ENCODE measurements around the gene HGD.
A peak's percentile ranks its signal among the peaks of the same experiment; 100 is the strongest.
"Not testable (repeated sequence)": the region's sequence is repeated elsewhere in the genome, so short reads cannot be mapped to it uniquely, and the experiment has no call there.

Gene HGD

GRCh38 chr3:120641696-120642246, 40.3 kb downstream of the HGD start:
- Histone ChIP-seq H3K36me3 (no peaks in the 10 kb centered on the region), H3K9me3 (peaks cover 15% of the 10 kb centered on the region), H3K4me1 (peaks cover 29% of the 10 kb centered on the region), H4K20me1 (no peaks in the 10 kb centered on the region), H3K27me3 (no peaks in the 10 kb centered on the region), H3K27ac (no peak overlapping the region), H3K4me3 (no peak overlapping the region), H3K9ac (no peak overlapping the region), H3K4me2 (peak overlapping the region; percentile 33)
- no peak for TF ChIP-seq Cebpa-rat (IDR thresholded peaks at IDR 0.05)

GRCh38 chr3:120640231-120640630, 41.8 kb downstream of the HGD start:
- peaks cover 15% of the 10 kb centered on the region for H3K9me3 ChIP-seq
- TF ChIP-seq Cebpa-rat (IDR thresholded peaks at IDR 0.05), result no peak
- no peak overlapping the region for H3K27ac ChIP-seq
- H4K20me1 ChIP-seq, result no peaks in the 10 kb centered on the region
- H3K4me1 ChIP-seq, result peaks cover 29% of the 10 kb centered on the region
- H3K4me2 ChIP-seq, result peak overlapping the region; percentile 32; the same call in 1 of the 2 replicates
- no peaks in the 10 kb centered on the region for H3K27me3 ChIP-seq
- H3K9ac ChIP-seq, result no peak overlapping the region
- H3K36me3 ChIP-seq, result no peaks in the 10 kb centered on the region
- no peak overlapping the region for H3K4me3 ChIP-seq

- H3K9me3 ChIP-seq, result peaks cover 15% of the 10 kb centered on the region
- not testable (repeated sequence) for H3K27me3 ChIP-seq, H3K27ac ChIP-seq, H3K36me3 ChIP-seq, H3K9ac ChIP-seq, H4K20me1 ChIP-seq, H3K4me2 ChIP-seq, H3K4me3 ChIP-seq
- peaks cover 29% of the 10 kb centered on the region for H3K4me1 ChIP-seq
These were observed 43.2 kb downstream of the HGD start for GRCh38 chr3:120638820-120639219.

- TF ChIP-seq Cebpa-rat (IDR thresholded peaks at IDR 0.05), result no peak
- H3K4me3 ChIP-seq, result no peak overlapping the region
- H3K27ac ChIP-seq, result no peak overlapping the region
- H3K4me1 ChIP-seq, result peaks cover 29% of the 10 kb centered on the region
- H3K36me3 ChIP-seq, result no peaks in the 10 kb centered on the region
- no peak overlapping the region for H3K4me2 ChIP-seq
- peaks cover 15% of the 10 kb centered on the region for H3K9me3 ChIP-seq
- no peaks in the 10 kb centered on the region for H3K27me3 ChIP-seq
- no peak overlapping the region for H3K9ac ChIP-seq
- H4K20me1 ChIP-seq, result no peaks in the 10 kb centered on the region
These were observed 44.0 kb downstream of the HGD start for GRCh38 chr3:120637851-120638559.

- Histone ChIP-seq H3K4me3 (no peak overlapping the region), H3K9me3 (peaks cover 15% of the 10 kb centered on the region)
- no peak for TF ChIP-seq Cebpa-rat (IDR thresholded peaks at IDR 0.05)
These were observed 45.1 kb downstream of the HGD start for GRCh38 chr3:120636795-120637401.

GRCh38 chr3:120634539-120634938, 47.5 kb downstream of the HGD start:
- Histone ChIP-seq H3K36me3 (no peaks in the 10 kb centered on the region), H3K4me2 (no peak overlapping the region), H3K27ac (no peak overlapping the region), H3K9ac (no peak overlapping the region), H3K27me3 (no peaks in the 10 kb centered on the region), H3K4me3 (no peak overlapping the region), H4K20me1 (no peaks in the 10 kb centered on the region), H3K9me3 (peaks cover 20% of the 10 kb centered on the region), H3K4me1 (no peaks in the 10 kb centered on the region)
- TF ChIP-seq Cebpa-rat (IDR thresholded peaks at IDR 0.05), result no peak

More at GRCh38 chr3:120636795-120637401, 45.1 kb downstream of the HGD start:
- H3K4me1 ChIP-seq, result peaks cover 19% of the 10 kb centered on the region
- H3K36me3 ChIP-seq, result no peaks in the 10 kb centered on the region
- H3K9ac ChIP-seq, result no peak overlapping the region
- H3K27me3 ChIP-seq, result no peaks in the 10 kb centered on the region
- H3K4me2 ChIP-seq, result no peak overlapping the region
- H4K20me1 ChIP-seq, result no peaks in the 10 kb centered on the region
- H3K27ac ChIP-seq, result no peak overlapping the region

- peaks cover 24% of the 10 kb centered on the region for H3K9me3 ChIP-seq
- no peaks in the 10 kb centered on the region for H3K4me1 ChIP-seq
- no peak overlapping the region for H3K4me2 ChIP-seq
- no peaks in the 10 kb centered on the region for H3K36me3 ChIP-seq
- H4K20me1 ChIP-seq, result no peaks in the 10 kb centered on the region
- no peak overlapping the region for H3K4me3 ChIP-seq
- no peak overlapping the region for H3K27ac ChIP-seq
- no peak overlapping the region for H3K9ac ChIP-seq
- no peak for TF ChIP-seq Cebpa-rat (IDR thresholded peaks at IDR 0.05)
- H3K27me3 ChIP-seq, result no peaks in the 10 kb centered on the region
These were observed 56.9 kb downstream of the HGD start for GRCh38 chr3:120625159-120625586.

GRCh38 chr3:120623727-120624093, 58.3 kb downstream of the HGD start:
- Histone ChIP-seq H3K9ac (no peak overlapping the region), H3K27ac (no peak overlapping the region), H3K27me3 (no peaks in the 10 kb centered on the region), H4K20me1 (no peaks in the 10 kb centered on the region), H3K36me3 (no peaks in the 10 kb centered on the region), H3K4me3 (no peak overlapping the region), H3K4me2 (no peak overlapping the region), H3K4me1 (no peaks in the 10 kb centered on the region), H3K9me3 (peaks cover 22% of the 10 kb centered on the region)
- TF ChIP-seq Cebpa-rat (IDR thresholded peaks at IDR 0.05), result no peak

GRCh38 chr3:120622870-120623726, 58.9 kb downstream of the HGD start:
- no peak overlapping the region for H3K9ac ChIP-seq
- no peak overlapping the region for H3K4me2 ChIP-seq
- H3K27ac ChIP-seq, result no peak overlapping the region
- no peak overlapping the region for H3K4me3 ChIP-seq
- no peaks in the 10 kb centered on the region for H3K4me1 ChIP-seq
- H3K9me3 ChIP-seq, result peaks cover 22% of the 10 kb centered on the region
- H3K27me3 ChIP-seq, result no peaks in the 10 kb centered on the region
- H4K20me1 ChIP-seq, result no peaks in the 10 kb centered on the region
- no peak for TF ChIP-seq Cebpa-rat (IDR thresholded peaks at IDR 0.05)
- no peaks in the 10 kb centered on the region for H3K36me3 ChIP-seq

- no peak for TF ChIP-seq Cebpa-rat (IDR thresholded peaks at IDR 0.05)
- H4K20me1 ChIP-seq, result no peaks in the 10 kb centered on the region
- no peak overlapping the region for H3K9ac ChIP-seq
- H3K36me3 ChIP-seq, result no peaks in the 10 kb centered on the region
- H3K4me2 ChIP-seq, result no peak overlapping the region
- H3K9me3 ChIP-seq, result peaks cover 22% of the 10 kb centered on the region
- no peak overlapping the region for H3K27ac ChIP-seq
- H3K4me1 ChIP-seq, result no peaks in the 10 kb centered on the region
- no peaks in the 10 kb centered on the region for H3K27me3 ChIP-seq
- no peak overlapping the region for H3K4me3 ChIP-seq
These were observed 59.6 kb downstream of the HGD start for GRCh38 chr3:120622457-120622856.

- H4K20me1 ChIP-seq, H3K36me3 ChIP-seq, H3K9me3 ChIP-seq, H3K9ac ChIP-seq, H3K4me2 ChIP-seq, H3K4me3 ChIP-seq, H3K4me1 ChIP-seq, H3K27me3 ChIP-seq, H3K27ac ChIP-seq: not testable (repeated sequence)
These were observed 65.3 kb downstream of the HGD start for GRCh38 chr3:120616745-120617144.

Measured in BLaER1 (cell line).